Activated CD8-positive, alpha-beta T cell treated with anti-CD3 and anti-CD28 coated beads for 36 hours (primary cell): ENCODE measurements around the gene BRINP3. TPM values are rescaled to one million over a fixed set of nuclear protein-coding genes. Genes with fewer than 3 reads are reported as not detected.

Experiments
- ATAC-seq: fragments of 200-7000 bp; cut with Tn5 transposase; one replicate; pipeline ENCODE4 v1.10.0; 2021; ENCODE audit warnings: mild to moderate bottlenecking, moderate library complexity
- CTCF ChIA-PET: fragments of 350-600 bp; sonication (Branson Sonifier 250); formaldehyde crosslinking; loops from one replicate; lab custom pipeline; 2021; ENCODE audit warnings: antibody characterized with exemption; lab: Charles Lee
- POLR2A ChIA-PET: fragments of 350-600 bp; sonication (Branson Sonifier 250); formaldehyde crosslinking; loops from one replicate; lab custom pipeline; 2021; ENCODE audit warnings: antibody characterized with exemption; lab: Charles Lee
- DNase-seq: peaks from one replicate; pipeline ENCODE4 v3.0.0-alpha.2; 2020
- H3K27ac Mint-ChIP-seq: one replicate; pipeline ENCODE4 v1.8.0; 2021; ENCODE audit warnings: mild to moderate bottlenecking, mixed read lengths
- H3K27me3 Mint-ChIP-seq: one replicate; pipeline ENCODE4 v1.8.0; 2021; ENCODE audit warnings: mixed read lengths
- H3K36me3 Mint-ChIP-seq: one replicate; pipeline ENCODE4 v1.8.0; 2021; ENCODE audit warnings: low read depth, mixed read lengths
- H3K4me1 Mint-ChIP-seq: one replicate; pipeline ENCODE4 v1.8.0; 2021; ENCODE audit warnings: low read depth, mixed read lengths
- H3K4me3 Mint-ChIP-seq: one replicate; pipeline ENCODE4 v1.8.0; 2021; ENCODE audit warnings: mild to moderate bottlenecking, moderate library complexity, mixed read lengths
- H3K9me3 Mint-ChIP-seq: one replicate; pipeline ENCODE4 v1.8.0; 2021; ENCODE audit warnings: mixed read lengths
- intact Hi-C: fragments of 100-400 bp; cut with micrococcal nuclease; formaldehyde crosslinking; loops from one replicate; pipeline ENCODE4 v1.10.0; 2022
- total RNA-seq, 2 experiments: library from RNA; stranded (reverse); gene quantifications; one replicate each; pipeline ENCODE4 v1.2.3, GENCODE V29; 2021
- TF ChIP-seq, protein P1 (sequence below): fragments of 200-600 bp; IDR thresholded peaks from one replicate; pipeline ENCODE4 v1.8.0; 2022; ENCODE audit warnings: antibody characterized with exemption, mild to moderate bottlenecking

The BRINP3 gene
- total RNA-seq, 2 experiments from 2014 or later, result not detected

DNA sequence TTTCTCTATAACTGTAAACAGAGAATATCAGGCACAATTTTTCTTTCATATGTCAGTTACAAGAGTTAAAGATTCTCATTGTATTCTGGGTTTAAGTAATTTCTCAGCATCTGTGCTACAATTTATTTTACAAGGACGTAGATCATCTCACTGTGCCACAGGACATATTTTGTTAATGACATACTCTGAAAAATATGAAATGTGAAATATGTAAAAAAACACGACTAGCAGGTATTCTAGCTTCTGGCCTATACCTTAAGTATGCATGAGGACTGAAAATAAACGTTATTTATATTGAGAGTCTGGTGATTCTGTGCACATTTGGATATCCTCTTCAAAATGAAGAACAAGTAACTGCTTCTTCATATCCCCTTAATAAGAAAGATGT is 308.8 kb downstream of the BRINP3 start:
- ChIA-PET POLR2A (no interaction called here), CTCF (no interaction called here)
- H3K9me3 Mint-ChIP-seq, result peaks cover 9% of the 10 kb centered on the region
- DNase-seq (no peak), ATAC-seq (no peak)
- H3K27me3 Mint-ChIP-seq, result no peaks in the 10 kb centered on the region
- no peaks in the 10 kb centered on the region for H3K36me3 Mint-ChIP-seq
- no peaks in the 10 kb centered on the region for H3K4me1 Mint-ChIP-seq
- TF ChIP-seq, protein P1, sequence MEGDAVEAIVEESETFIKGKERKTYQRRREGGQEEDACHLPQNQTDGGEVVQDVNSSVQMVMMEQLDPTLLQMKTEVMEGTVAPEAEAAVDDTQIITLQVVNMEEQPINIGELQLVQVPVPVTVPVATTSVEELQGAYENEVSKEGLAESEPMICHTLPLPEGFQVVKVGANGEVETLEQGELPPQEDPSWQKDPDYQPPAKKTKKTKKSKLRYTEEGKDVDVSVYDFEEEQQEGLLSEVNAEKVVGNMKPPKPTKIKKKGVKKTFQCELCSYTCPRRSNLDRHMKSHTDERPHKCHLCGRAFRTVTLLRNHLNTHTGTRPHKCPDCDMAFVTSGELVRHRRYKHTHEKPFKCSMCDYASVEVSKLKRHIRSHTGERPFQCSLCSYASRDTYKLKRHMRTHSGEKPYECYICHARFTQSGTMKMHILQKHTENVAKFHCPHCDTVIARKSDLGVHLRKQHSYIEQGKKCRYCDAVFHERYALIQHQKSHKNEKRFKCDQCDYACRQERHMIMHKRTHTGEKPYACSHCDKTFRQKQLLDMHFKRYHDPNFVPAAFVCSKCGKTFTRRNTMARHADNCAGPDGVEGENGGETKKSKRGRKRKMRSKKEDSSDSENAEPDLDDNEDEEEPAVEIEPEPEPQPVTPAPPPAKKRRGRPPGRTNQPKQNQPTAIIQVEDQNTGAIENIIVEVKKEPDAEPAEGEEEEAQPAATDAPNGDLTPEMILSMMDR, result no peak
- intact Hi-C loops, result no loop called here
- no peak overlapping the region for H3K27ac Mint-ChIP-seq
- H3K4me3 Mint-ChIP-seq, result no peak overlapping the region

DNA sequence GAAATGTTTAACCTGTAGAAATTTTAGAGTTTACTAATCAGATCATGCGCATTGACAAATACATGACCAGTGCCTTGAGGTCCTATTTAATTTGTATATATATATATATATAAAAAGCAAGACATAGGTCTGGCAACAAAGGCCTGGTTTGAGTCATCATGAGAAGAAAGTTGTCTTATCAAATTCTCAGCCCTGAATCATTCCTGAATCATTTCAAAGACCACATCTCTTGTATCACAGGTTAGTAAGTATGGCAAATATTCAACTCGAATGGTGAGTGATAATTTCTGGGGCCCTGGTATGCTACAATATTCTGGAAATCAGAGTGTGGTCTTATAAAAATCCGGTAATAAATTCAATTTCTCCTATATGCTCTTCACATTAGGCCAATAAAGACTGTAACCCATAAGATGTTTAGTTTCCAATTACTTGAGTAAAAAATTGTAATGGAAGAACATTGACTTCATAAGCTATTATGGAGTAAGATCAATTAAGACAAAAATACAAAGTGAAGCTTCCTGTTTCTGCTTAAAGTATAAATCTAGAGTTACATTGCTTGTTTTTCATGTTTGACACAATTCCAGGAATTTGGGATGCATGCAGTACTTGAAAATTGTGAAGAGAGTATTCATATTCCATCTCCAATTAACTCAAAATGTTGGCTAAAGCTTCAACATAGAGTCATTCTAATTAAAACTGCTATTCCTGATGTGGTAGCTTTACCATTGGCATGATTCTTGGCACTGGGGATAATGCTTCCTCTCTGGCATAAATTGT is 309.4 kb downstream of the BRINP3 start:
- DNase-seq, result no peak
- Mint-ChIP-seq H3K36me3 (no peaks in the 10 kb centered on the region), H3K4me3 (no peak overlapping the region), H3K27me3 (no peaks in the 10 kb centered on the region), H3K27ac (no peak overlapping the region), H3K9me3 (peaks cover 9% of the 10 kb centered on the region), H3K4me1 (no peaks in the 10 kb centered on the region)
- TF ChIP-seq, protein P1, result no peak
- intact Hi-C loops, result no loop called here
- POLR2A ChIA-PET, result no interaction called here
- no peak for ATAC-seq
- CTCF ChIA-PET, result no interaction called here

DNA sequence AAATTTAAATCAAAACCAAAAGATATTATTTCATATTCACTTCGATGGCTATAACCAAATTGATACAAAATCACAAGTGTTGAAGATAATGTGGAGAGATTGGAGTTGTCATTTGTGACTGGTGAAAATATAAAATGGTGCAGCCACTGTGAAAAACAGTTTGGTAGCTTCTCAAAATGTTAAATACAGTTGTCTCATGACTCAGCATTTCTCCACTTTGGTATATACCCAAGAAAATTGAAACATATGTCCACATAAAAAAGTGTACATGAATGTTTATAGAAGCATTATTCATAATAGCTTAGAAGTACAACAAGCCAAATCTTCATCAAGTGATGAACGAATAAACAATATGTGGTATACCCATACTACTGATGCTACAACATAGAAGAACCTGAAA is 318.5 kb downstream of the BRINP3 start:
- H3K27ac Mint-ChIP-seq, result no peak overlapping the region
- ChIA-PET CTCF (no interaction called here), POLR2A (no interaction called here)
- H3K4me1 Mint-ChIP-seq, result no peaks in the 10 kb centered on the region
- TF ChIP-seq, protein P1, result no peak
- H3K36me3 Mint-ChIP-seq, result no peaks in the 10 kb centered on the region
- no peaks in the 10 kb centered on the region for H3K27me3 Mint-ChIP-seq
- H3K4me3 Mint-ChIP-seq, result no peak overlapping the region
- peaks cover 4% of the 10 kb centered on the region for H3K9me3 Mint-ChIP-seq
- DNase-seq (no peak), ATAC-seq (no peak)
- intact Hi-C loops, result no loop called here

DNA sequence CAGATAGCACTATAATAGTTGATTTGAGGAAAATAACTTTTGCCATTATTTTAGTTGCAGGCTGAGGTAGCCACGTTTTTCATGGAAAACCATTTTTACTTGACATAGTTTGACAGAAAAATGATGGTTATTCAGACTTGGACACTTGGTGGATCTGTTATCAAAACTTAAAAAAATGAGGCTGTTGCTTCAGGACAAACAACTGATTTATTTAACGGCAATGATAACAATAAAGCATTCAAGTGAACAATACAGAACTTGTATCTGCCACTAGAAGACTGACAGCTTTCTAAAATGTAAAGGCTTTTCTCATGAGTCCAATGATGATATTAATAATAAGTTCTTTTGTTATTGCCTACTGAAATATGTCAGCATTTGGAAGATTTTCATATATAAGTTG is 322.9 kb downstream of the BRINP3 start:
- peaks cover 4% of the 10 kb centered on the region for H3K9me3 Mint-ChIP-seq
- H3K4me3 Mint-ChIP-seq, result no peak overlapping the region
- TF ChIP-seq, protein P1, result no peak
- intact Hi-C loops, result no loop called here
- no peaks in the 10 kb centered on the region for H3K27me3 Mint-ChIP-seq
- H3K36me3 Mint-ChIP-seq, result no peaks in the 10 kb centered on the region
- CTCF ChIA-PET, result no interaction called here
- DNase-seq (no peak), ATAC-seq (no peak)
- H3K4me1 Mint-ChIP-seq, result no peaks in the 10 kb centered on the region
- POLR2A ChIA-PET, result no interaction called here
- no peak overlapping the region for H3K27ac Mint-ChIP-seq

DNA sequence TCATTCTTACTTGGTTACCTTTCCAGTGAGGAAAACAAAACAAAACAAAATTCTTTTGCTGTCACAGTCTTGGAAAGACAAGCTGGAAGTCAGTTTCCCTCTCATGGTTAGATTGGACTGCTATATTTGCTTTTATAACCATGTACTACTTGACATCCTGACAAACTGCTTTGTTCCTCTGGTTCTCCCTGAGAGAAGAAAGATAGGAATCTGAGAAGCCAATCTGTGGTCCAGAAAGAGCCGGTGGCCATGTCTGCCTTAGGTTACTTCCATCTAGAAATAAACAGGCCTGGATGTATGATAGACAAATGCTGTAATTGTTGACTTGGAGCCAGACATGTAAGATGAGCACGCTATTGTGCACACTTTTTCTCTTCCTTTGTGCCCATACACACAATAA is 330.0 kb downstream of the BRINP3 start:
- H3K27me3 Mint-ChIP-seq, result no peaks in the 10 kb centered on the region
- CTCF ChIA-PET, result no interaction called here
- DNase-seq (no peak), ATAC-seq (no peak)
- TF ChIP-seq, protein P1, result no peak
- H3K9me3 Mint-ChIP-seq, result peaks cover 4% of the 10 kb centered on the region
- intact Hi-C loops, result no loop called here
- H3K36me3 Mint-ChIP-seq, result no peaks in the 10 kb centered on the region
- H3K4me1 Mint-ChIP-seq, result no peaks in the 10 kb centered on the region
- H3K4me3 Mint-ChIP-seq, result no peak overlapping the region
- POLR2A ChIA-PET, result no interaction called here
- H3K27ac Mint-ChIP-seq, result no peak overlapping the region
